HG03469 (cell line): ENCODE results near the gene PEAK1.

Experiments
- ATAC-seq: cut with Tn5 transposase; IDR thresholded peaks from one replicate; pipeline ENCODE4 v1.9.1; 2021; ENCODE audit warnings: mild to moderate bottlenecking, moderate library complexity, moderate number of reproducible peaks; ENCODE audit not compliant: unreplicated experiment

Gene PEAK1

GRCh38 chr15:77099741-77100463, 320.0 kb downstream of the PEAK1 start:
- ATAC-seq = no peak

- ATAC-seq = no peak
Measured at GRCh38 chr15:77098572-77098971, 321.3 kb downstream of the PEAK1 start.

- ATAC-seq = no peak
Measured at GRCh38 chr15:77097921-77098320, 322.0 kb downstream of the PEAK1 start.

GRCh38 chr15:77097248-77097721, 322.6 kb downstream of the PEAK1 start:
- ATAC-seq = no peak

GRCh38 chr15:77096541-77096940, 323.4 kb downstream of the PEAK1 start:
- ATAC-seq = no peak

- no peak for ATAC-seq
Measured at GRCh38 chr15:77096138-77096537, 323.8 kb downstream of the PEAK1 start.

GRCh38 chr15:77094397-77095030, 325.4 kb downstream of the PEAK1 start:
- ATAC-seq = no peak

- ATAC-seq = no peak
Measured at GRCh38 chr15:77093436-77093835, 326.5 kb downstream of the PEAK1 start.

- no peak for ATAC-seq
Measured at GRCh38 chr15:77091097-77091496, 328.8 kb downstream of the PEAK1 start.

- ATAC-seq = no peak
Measured at GRCh38 chr15:77087213-77087612, 332.7 kb downstream of the PEAK1 start.

GRCh38 chr15:77085297-77085696, 334.6 kb downstream of the PEAK1 start:
- no peak for ATAC-seq

GRCh38 chr15:77084436-77084835, 335.5 kb downstream of the PEAK1 start:
- ATAC-seq = no peak

- ATAC-seq = no peak
Measured at GRCh38 chr15:77083381-77084160, 336.3 kb downstream of the PEAK1 start.

- ATAC-seq = no peak
Measured at GRCh38 chr15:77081971-77082370, 337.9 kb downstream of the PEAK1 start.

GRCh38 chr15:77076323-77076915, 343.5 kb downstream of the PEAK1 start:
- no peak for ATAC-seq

- no peak for ATAC-seq
Measured at GRCh38 chr15:77075528-77075927, 344.4 kb downstream of the PEAK1 start.

- no peak for ATAC-seq
Measured at GRCh38 chr15:77074350-77074749, 345.6 kb downstream of the PEAK1 start.

GRCh38 chr15:77071305-77072223, 348.3 kb downstream of the PEAK1 start:
- ATAC-seq = no peak

- peak; percentile 84 for ATAC-seq
Measured at GRCh38 chr15:77070495-77071304, 349.2 kb downstream of the PEAK1 start, which contains the start of gene TSPAN3. TSS of gene TSPAN3 (minus strand) at chr15:77071109. CDS start at chr15:77070954, 155 bp downstream.
